Stimulated activated CD4-positive, alpha-beta T cell treated with anti-CD3 and anti-CD28 coated beads, Interleukin-12 subunit alpha, Interleukin-12 subunit beta, amount 100 ng/mL, for 48 hours (primary cell): ENCODE measurements around the gene IRF2.

Source experiments
- DNase-seq, 3 donors: peaks; one replicate each; pipeline ENCODE4 v3.0.0-alpha.2; 2020; ENCODE audit warnings: low read depth in 2 of 3, low spot score in 1 of 3

IRF2 gene

DNA sequence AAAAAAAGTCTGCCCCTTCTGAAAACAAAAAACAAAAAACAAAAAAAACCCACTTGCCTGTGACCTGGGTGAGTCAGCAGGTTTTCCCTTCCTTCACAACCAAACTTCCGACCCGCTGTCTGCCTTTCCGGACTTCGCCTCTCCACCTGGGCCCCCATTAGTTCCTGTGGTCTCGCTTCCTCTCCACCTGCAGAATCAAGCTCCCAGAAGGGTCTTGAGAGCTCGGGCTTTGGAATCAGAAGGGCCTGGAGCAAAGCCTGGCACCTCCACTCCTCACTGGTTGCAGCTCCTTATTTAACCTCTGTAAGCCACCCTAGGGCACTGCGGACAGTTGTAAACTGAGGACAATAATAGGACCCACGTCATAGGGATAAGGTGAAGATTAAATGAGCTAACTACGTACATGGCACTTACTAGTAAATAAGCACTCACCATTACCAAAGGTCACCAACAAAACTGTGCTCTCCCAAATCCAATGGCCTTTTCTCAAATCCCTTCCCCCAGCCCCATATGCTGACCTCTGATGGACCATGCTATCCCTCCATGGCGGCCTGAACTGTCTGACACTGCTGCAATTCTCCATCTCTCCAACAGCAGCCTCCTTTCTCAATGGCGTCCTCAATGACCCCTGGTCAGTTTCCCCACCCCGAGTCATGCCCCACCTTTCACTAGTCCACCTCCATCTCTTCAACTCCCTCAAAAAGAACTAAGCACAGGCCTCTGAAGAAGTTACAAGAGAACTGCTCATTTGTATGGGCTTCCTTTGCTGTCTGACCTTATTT, 64.2 kb downstream of the IRF2 start:
- no peak for DNase-seq

DNA sequence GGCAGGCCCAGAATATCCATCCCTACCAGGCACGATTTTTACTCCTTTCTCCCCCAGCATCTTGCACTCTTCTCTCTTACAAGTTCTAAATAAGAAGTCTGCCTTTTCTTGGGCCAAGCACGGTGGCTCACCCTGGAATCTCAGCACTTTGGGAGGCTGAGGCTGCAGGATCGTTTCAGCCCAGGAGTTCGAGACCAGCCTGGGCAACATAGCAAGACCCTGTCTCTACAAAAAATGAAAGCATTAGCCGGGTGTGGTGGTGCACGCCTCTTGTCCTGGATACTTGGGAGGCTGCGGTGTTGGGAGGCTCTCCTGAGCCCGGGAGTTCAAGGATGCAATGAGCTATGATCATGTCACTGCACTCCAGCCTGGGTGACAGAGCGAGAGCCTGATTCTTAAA, 64.8 kb downstream of the IRF2 start:
- DNase-seq = no peak

DNA sequence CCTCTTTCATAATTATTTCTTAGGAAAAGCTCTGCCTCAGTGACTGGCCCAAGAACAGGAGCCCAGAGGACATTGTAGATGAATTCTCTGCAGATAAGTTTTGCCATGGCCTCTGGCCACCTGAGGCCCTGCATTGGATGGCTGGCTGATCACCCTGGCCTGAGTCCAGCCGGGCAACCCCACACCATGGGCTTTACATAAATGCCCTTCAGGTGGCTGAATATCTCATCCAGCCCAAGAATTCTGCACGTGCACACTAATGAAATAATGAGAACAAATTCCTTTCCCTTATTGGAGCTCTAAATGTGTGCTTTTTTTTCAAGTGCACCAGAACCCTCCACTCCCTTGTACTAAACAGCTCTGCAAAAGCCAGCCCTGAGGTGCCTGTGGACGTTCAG, 65.7 kb downstream of the IRF2 start:
- no peak for DNase-seq

DNA sequence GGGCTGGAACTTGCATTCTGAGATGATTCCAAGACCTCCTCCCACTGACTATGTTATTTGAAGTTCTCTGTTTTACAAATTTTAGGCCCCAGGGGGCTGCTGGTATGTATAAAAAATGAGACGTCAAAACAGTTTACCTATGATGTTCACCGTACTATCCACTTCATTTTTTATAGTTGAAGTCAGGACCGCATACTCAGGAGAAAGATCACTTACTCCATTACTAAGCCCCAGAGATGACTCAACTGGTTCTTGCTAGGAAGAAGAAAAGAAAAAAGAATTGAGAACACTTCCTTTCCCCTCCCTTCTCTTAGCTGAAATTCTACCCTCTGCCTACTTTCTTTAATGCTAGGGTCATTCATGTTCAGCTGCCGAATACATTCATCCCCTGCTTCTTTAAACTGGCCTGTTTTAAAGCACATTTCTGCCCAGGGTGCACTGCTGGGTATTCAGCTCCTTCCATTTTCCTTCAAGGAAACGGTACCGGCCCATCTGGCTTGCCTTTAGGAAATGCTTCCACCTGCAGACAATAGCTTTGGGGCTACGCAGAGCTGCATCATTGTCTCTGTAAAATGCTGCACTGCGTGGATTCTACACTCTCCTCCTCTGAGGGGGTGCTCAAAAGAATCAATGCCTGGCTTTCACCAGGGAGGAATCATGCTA, 66.2 kb downstream of the IRF2 start:
- no peak for DNase-seq

DNA sequence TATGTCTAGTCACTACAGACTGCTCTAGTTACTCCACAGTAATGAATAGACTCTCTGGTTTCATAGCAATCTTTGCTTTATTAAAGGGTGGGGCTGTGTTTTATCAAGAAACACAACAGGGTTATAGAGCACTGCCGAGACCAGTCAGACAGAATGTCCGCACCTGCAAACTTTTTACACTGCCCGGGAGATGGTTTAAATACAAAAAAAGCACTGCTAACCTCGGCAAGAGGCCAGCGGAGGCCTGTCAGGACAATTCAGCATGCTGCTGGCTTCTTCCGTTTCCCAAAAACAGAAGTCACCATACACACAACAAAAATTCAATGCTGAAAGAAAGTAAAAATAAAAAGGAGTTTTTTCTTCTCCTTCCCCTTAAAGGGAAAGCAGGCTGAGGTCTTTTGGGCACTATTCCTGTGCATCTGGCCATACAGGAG, 67.4 kb downstream of the IRF2 start:
- DNase-seq = no peak

DNA sequence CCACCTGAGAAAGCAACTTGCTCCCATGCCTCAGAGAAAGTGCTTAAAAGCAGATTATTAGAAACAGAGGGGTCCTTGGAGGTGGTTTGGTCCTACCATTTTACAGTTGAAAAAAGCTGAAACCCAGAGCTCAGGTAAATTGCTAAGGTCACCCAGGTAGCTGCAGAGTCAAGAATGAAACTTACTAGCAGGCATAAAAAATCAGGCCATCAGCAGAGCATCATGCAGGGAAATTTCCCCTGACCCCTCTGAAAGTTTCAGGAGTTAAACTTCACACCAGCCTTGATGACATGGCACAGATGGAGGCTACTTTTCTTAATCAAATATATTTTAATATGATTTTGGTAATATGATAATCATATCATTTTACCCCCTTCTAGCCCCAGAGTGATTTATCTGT, 70.3 kb downstream of the IRF2 start:
- no peak for DNase-seq

DNA sequence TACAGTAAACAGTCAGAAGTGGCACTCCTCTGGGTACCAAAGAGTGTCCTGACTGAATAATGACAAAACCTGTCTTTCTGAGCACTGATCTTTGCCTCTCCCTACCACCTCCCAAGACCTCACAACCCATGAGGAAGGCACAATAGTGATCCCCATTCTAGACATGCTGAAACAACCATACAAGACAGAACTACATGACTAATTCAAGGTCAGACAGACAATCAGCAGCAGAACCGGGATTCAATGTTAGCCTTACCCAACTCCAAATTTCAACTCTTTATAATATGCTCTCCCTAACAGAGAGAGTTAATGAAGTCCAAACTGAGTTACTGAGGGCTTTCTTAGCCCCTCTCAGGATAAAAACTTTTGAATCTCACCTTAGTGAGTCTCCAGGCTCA, 71.0 kb downstream of the IRF2 start:
- no peak for DNase-seq

DNA sequence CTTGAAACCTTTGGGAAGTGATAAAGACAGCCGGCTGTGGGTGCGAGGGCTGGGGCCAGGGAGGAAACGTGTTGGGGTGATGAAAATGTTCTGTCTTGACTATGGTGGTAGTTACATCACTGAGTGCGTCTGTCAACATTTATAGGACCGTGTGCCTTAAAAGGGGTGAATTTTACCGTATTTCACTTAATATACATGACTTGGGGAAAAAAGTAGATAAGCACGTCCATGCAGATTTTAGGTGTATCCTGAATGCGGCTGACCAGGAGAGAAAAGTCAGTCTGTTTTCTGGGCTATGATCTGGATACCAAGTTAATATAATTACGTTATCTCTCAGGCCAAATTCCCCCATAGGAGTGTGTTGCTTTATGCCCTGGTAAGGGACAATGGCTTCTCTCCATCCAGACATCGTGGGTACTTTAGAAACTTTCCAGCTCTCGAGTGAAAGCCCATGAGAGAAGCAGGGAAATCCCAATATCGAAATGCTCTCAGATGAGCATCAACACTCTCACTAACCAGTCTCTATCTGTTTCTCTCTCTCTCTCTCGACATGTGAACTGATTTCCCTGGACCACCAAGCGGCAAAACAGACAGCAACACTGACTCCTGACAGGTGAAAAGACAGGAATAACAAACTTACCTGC, 71.5 kb downstream of the IRF2 start:
- DNase-seq = no peak

DNA sequence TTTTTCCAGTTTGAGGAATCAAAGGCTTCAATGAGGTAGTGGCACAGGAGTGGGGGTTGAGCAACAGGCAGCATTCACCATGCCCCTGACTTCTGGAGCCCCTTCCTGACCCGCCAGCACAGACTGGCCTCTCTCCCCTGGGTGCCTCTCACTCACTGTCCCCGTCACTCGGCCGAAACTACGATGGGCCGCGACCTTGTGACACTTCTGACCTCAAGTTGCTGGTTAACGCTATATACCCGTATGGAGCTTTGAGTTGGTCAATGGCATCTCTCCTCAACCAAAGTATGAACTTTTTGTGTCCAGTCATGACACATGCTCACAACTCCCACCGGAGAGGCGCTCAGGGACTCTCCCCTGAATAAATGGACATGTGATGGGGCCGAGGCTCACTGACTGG, 72.1 kb downstream of the IRF2 start:
- DNase-seq = no peak

DNA sequence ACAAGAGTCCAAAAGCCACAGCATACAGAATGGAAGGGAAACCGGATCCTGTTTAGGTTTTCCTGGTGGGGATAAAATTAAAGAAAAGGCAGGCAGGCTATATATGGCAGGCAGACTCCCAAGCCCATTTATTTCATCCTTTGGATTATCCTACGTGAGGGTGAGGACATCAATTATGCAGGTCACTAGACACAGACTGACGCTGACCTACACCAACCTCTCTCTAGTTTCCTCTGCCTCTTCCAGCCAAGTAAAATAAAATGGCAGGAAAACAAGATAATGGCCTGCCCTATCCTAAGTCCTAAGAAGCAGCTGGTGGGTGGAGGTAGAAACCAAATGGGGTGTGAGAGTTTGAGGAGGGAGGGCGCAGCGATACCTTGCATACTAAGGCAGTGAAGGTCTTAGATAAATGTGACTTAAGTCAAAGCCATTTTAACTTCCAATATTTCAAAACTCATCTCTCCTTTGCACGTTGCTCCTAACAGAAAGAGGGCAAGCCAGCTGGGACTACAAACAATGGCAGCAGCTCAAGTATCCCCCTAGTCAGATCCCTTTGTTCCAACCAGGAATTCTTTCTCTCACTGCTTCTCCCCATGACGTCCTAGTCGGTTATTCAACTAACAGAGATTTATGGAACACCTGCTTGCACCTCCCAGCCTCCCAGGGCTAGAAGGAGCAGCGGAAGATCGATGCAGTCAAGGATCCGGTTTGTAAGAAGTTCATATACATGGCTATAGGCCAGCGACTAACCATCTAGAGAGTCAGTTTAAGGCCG, 72.8 kb downstream of the IRF2 start:
- no peak for DNase-seq

DNA sequence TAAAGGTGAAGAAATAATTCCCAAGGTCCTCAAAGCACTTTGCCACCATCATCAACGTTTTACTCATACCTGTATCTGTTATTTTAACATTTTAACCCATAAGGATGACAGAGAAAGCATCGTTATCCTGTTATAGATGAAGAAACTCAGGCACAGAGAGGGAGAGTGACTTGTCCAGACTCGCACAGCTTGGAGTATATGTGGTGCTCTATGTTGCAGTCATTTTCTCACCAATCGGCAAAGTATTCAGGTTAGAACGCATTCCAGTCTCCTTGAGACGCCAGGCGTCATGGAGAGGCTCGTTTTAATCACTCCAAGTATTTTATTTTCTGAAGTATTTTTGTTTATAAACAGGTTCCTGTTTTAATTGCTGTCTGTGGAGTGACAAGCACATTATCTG, 73.5 kb downstream of the IRF2 start:
- no peak for DNase-seq

DNA sequence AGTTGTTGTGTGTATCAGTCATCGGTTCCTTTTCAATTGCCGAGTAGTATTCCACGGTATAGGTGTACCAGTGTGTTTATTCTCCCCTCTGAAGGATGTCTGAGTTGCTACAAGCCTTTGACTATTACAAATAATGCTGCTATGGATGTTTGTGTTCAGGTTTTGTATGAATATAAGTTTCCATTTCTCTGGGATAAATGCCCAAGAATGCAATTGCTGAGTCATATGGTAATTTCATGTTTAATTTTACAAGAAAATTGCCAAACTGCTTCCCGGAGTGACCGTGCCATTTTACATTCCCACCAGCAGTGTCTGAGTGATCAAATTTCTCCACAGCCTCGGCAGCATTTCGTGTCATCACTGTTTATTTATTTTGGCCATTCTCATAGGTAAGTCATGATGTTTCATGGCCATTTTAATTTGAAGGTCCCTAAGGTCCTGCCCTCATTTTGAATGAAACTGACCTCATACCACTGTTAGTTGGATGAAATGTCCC, 73.9 kb downstream of the IRF2 start:
- no peak for DNase-seq

DNA sequence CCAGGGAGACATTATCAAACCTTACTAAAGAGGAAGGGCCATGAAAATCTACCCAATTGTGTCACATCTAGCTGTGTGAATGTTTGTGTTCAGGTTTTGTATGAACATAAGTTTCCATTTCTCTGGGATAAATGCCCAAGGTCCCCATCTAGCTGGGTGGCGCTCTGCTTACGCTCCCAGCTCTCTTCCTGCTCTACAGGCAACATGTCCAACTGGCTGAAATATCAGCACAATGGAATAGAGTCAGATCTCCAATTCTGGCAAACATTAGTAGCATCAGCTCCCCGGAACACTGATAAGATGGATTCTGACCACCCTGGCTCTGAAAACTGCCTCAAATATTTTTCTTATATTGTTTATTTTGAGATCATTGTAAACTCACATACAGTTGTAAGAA, 74.8 kb downstream of the IRF2 start:
- DNase-seq = no peak

DNA sequence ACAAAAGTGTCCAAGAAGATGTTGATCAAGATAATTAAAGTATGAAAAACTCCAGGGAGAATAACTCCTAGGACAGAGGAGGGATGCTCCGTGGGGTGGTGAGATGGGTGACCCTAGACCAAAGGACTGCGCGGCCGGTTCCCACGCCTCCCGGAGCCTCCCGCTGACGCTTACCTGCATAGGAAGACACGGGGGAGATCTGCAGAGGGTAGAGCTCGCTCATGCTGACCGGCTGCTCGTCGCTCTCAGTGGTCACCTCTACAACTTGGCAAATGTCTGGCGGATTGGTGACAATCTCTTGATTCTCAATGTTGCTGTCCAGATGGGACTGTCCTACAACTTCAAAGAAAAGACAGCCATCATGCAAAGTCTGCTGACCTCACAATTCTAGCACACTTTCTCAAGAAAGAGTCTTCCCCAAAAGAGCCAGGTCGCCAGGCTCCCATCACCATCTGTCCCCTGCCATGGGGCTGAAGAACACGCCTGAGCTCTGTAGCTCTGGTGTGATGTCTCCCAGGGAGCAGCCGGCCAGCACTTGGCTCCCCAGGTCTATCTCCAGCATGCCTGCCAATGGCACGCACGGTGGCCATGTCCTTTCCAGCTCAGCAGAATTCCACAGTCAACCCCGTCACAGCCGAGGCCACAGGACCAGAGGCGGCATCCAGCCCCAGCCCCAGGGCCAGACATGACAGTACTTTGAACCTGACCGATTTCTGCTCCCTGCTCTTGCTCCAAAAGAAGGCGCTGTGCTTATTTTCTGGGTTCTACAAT, 75.4 kb downstream of the IRF2 start:
- DNase-seq = no peak

DNA sequence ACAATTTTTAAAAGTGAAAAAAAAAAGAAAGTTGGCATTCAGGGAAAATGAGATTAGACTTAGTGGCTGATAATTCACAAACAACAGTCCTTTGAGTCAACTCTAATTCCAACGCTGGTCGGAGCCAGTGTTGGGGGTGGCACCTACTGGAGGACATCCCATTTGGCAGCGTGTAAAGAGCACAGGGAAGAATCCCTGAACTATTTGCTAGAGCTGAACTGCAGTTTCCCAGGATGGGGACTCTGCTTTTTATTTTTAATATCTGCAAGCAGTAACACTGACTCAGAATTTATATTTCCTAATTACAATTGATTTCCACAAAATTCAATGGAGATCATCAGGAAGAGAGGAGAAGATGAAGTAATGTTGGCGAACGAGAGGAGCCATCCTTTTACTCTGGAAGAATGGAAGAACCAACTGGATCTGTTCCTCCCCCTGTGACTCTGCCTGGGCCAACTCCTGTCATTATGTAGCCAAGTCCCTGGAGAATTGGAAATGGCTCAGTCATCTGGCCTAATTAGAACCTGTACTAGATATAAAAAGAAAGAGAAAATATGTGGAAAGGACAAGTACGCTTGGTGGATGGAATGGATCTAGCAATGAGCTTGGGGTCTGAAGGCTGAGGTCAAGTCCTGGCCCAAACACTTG, 76.7 kb downstream of the IRF2 start:
- no peak for DNase-seq

DNA sequence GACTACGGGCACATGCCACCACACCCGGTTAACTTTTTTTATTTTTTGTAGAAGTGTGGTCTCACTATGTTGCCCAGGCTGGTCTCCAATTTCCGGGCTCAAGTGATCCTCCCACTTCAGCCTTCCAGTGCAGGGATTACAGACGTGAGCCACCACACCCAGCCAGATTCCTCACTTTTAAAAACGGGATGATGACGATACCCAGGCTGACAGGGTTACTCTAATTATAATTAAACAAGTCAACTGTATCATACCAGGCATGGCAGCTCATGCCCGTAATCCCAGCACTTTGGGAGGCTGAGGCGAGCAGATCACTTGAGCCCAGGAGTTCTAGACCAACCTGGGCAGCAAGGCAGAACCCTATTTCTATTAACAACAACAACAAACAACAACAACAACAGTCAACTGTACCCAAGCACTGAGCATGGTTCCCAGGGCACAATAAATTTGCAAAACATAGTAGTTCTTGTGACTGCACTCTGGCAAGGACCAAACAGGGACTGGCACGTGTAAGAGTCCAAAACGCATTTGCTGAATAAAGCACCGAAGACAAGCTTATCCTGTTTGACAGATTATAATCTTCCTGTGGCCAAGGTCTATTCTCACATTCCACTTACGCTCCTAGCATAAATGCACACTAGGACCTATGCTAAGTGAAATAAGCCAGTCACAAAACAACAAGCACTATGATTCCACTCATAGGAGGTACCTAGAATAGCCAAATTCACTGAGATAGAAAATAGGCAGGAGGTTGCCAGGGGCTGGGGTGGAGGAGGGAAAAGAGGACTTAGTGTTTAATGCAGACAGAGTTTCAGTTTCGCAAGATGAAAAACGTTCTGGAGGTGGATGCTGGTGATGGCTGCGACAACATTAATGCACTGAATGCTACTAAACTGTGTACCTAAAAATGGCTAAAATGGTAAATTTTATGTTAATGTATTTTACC, 77.5 kb downstream of the IRF2 start:
- DNase-seq = no peak

DNA sequence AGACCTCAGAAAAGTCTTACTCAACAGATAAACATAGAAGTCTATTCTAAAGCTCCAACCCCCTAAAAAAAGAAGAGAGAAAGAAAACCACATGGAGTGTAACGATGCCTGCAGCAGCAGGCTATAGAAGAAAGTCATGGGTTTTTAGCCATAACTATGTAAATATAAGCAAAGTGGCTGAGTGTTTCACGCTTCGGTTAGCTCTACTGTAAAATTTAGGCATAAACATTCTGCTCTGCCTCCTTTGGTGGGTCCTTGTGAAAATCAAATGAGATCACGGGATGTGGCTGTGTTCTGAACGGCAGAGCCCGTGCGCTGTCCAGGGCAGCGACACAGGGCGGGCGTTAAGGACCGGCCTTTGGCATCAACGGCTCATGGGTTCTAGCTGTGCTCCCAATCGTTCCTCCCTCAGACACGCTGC, 78.4 kb downstream of the IRF2 start:
- no peak for DNase-seq

DNA sequence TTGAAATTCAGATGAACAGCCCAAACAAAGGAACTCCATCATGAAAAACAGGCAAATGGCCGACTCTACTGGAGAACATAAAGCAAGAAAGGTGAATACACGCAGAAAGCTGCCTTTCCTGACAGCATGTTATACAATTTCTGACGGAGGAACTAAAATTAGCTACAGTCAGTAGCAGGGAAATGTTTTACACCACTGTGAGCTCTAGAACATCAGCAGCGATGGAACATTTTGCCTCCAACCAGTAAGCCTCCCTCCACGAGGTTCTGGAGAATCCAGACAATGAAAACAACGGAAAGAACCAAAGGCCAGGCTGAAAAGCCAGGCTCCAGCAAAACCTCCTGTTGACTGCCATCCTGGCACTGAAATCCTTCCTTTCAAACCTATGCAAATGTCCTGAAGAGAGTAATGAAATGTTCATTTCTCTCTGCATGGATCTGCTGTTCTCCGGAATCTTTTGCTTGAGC, 78.9 kb downstream of the IRF2 start:
- DNase-seq = no peak
